Endothelial cell of umbilical vein (primary cell): ENCODE results near the gene MORC1. TPM values are rescaled to one million over a fixed set of nuclear protein-coding genes. Genes with fewer than 3 reads are reported as not detected.

Experiments used
- BruUV-seq: library from RNA; stranded (reverse); fragments of 400-500 nt; replicated peaks from 2 replicates; lab custom pipeline; 2021; lab: Mats Ljungman, UMichigan
- CTCF ChIA-PET: fragments of 300-600, 350-600 bp; sonication (Branson Sonifier 250); formaldehyde crosslinking; loops from one replicate; lab custom pipeline; 2021; ENCODE audit warnings: antibody characterized with exemption, inconsistent platforms; lab: Charles Lee
- POLR2A ChIA-PET: fragments of 300-600, 350-600 bp; sonication (Branson Sonifier 250); formaldehyde crosslinking; loops from one replicate; lab custom pipeline; 2021; ENCODE audit warnings: antibody characterized with exemption, inconsistent platforms; lab: Charles Lee
- DNase-seq: peaks from one replicate; pipeline ENCODE4 v3.0.0-alpha.2; 2011; ENCODE audit warnings: low read depth, low spot score
- FAIRE-seq: peaks from 2 replicates; lab custom pipeline; 2011; peaks lifted over from hg19 to GRCh38; lab: Jason Lieb, UNC
- H2AFZ ChIP-seq: 2 replicates; pipeline ENCODE4 v1.6.0; 2012; ENCODE audit warnings: low read depth, low read length, control low read depth, inconsistent platforms
- H3K27ac ChIP-seq: 2 replicates; pipeline ENCODE4 v1.5.1; 2011; ENCODE audit warnings: low read depth, mild to moderate bottlenecking, control low read depth, low read length, moderate library complexity; ENCODE audit not compliant: insufficient read depth
- H3K27me3 ChIP-seq, 2 experiments: 2 replicates each; pipeline versions ENCODE4 v1.6.0 to v1.6.1; 2011; ENCODE audit warnings: low read length in 2 of 2, mixed read lengths in 1 of 2; ENCODE audit not compliant: control insufficient read depth in 2 of 2, insufficient read depth in 2 of 2
- H3K36me3 ChIP-seq, 2 experiments: 2 replicates in 1 of 2; 3 replicates in 1 of 2; pipeline ENCODE4 v1.5.1; 2011; ENCODE audit warnings: low read length in 2 of 2, mild to moderate bottlenecking in 1 of 2, moderate library complexity in 1 of 2; ENCODE audit not compliant: control insufficient read depth in 2 of 2, insufficient read depth in 2 of 2; ENCODE audit errors: extremely low read depth in 1 of 2
- H3K4me1 ChIP-seq: 3 replicates; pipeline ENCODE4 v1.5.1; 2011; ENCODE audit warnings: mild to moderate bottlenecking, low read length; ENCODE audit not compliant: control insufficient read depth, insufficient read depth; ENCODE audit errors: extremely low read depth
- H3K4me2 ChIP-seq: 2 replicates; pipeline ENCODE4 v1.6.1; 2011; ENCODE audit warnings: low read length, control low read depth, mixed read lengths; ENCODE audit not compliant: insufficient read depth
- H3K4me3 ChIP-seq, 3 experiments: fragments of 200-600 bp in 1 of 3; sonication (generic), shearing (Covaris generic) in 1 of 3; replicated peaks in 1 of 3; 2 replicates each; pipeline ENCODE4 v1.5.1; 2011 to 2016; ENCODE audit warnings: control low read depth in 3 of 3, low read length in 3 of 3, mild to moderate bottlenecking in 2 of 3, inconsistent platforms in 1 of 3, low read depth in 1 of 3, moderate library complexity in 1 of 3; ENCODE audit not compliant: insufficient read depth in 1 of 3
- H3K79me2 ChIP-seq: 2 replicates; pipeline ENCODE4 v1.6.0; 2012; ENCODE audit warnings: low read length, inconsistent platforms; ENCODE audit not compliant: control insufficient read depth, insufficient read depth
- H3K9ac ChIP-seq: replicated peaks from 2 replicates; pipeline ENCODE3; 2011; ENCODE audit warnings: low read length, control low read depth; ENCODE audit not compliant: insufficient read depth; ENCODE audit errors: extremely low read depth
- H3K9me1 ChIP-seq: replicated peaks from 3 replicates; pipeline ENCODE4 v1.6.0; 2011; ENCODE audit warnings: mild to moderate bottlenecking, low read length; ENCODE audit not compliant: control insufficient read depth, insufficient read depth; ENCODE audit errors: extremely low read depth
- H3K9me3 ChIP-seq: replicated peaks from 2 replicates; pipeline ENCODE4 v1.5.1; 2012; ENCODE audit warnings: low read length, inconsistent platforms; ENCODE audit not compliant: control insufficient read depth, insufficient read depth
- H4K20me1 ChIP-seq: replicated peaks from 2 replicates; pipeline ENCODE3; 2011; ENCODE audit warnings: mild to moderate bottlenecking, low read length; ENCODE audit not compliant: control insufficient read depth, insufficient read depth; ENCODE audit errors: extremely low read depth
- CTCF ChIP-seq, 2 donors: IDR thresholded peaks; 1 replicate in 1 of 2; 2 replicates in 1 of 2; pipeline ENCODE4 v1.5.1; 2011; ENCODE audit warnings: low read length in 2 of 2, mild to moderate bottlenecking in 2 of 2, moderate library complexity in 2 of 2, control low read depth in 1 of 2, inconsistent platforms in 1 of 2, low read depth in 1 of 2; ENCODE audit not compliant: insufficient read depth in 1 of 2; ENCODE audit errors: extremely low read depth in 1 of 2
- EZH2 ChIP-seq: IDR thresholded peaks from 2 replicates; pipeline ENCODE4 v1.6.1; 2012; ENCODE audit warnings: borderline replicate concordance, low read depth, mild to moderate bottlenecking, moderate library complexity, low read length, inconsistent platforms; ENCODE audit not compliant: severe bottlenecking
- FOS ChIP-seq: IDR thresholded peaks from 2 replicates; pipeline ENCODE4 v1.6.1; 2011; ENCODE audit warnings: mild to moderate bottlenecking, low read length, moderate library complexity, borderline replicate concordance; ENCODE audit not compliant: insufficient read depth
- GATA2 ChIP-seq: IDR thresholded peaks from 2 replicates; pipeline ENCODE4 v1.7.0; 2011; ENCODE audit warnings: low read depth, mild to moderate bottlenecking, moderate library complexity, mixed read lengths, low read length; ENCODE audit not compliant: insufficient read length, insufficient read depth
- JUN ChIP-seq: IDR thresholded peaks from 2 replicates; pipeline ENCODE4 v1.6.1; 2011; ENCODE audit warnings: borderline replicate concordance, low read depth; ENCODE audit not compliant: insufficient read length, insufficient read depth
- MYC ChIP-seq: IDR thresholded peaks from one replicate; pipeline ENCODE4 v1.6.1; 2011; ENCODE audit warnings: mild to moderate bottlenecking, low read depth, low read length
- POLR2A ChIP-seq: IDR thresholded peaks from 2 replicates; pipeline ENCODE4 v1.6.1; 2012; ENCODE audit warnings: low read depth, mild to moderate bottlenecking, control low read depth, low read length
- POLR2AphosphoS5 ChIP-seq: IDR thresholded peaks from 2 replicates; pipeline ENCODE4 v1.6.1; 2012; ENCODE audit warnings: low read depth, mild to moderate bottlenecking, control low read depth, low read length, moderate library complexity; ENCODE audit not compliant: insufficient read depth
- dilution Hi-C: fragments of 300-500 bp; cut with MboI; formaldehyde crosslinking; loops from one replicate; pipeline ENCODE4 v1.15.0; 2019; ENCODE audit warnings: low sequenced_read_pairs; ENCODE audit not compliant: extremely low pct_ligation_motif_present
- intact Hi-C: fragments of 100-400 bp; cut with micrococcal nuclease; formaldehyde crosslinking; loops from one replicate; pipeline ENCODE4 v1.10.0; 2022
- polyA plus RNA-seq, 4 experiments: library from polyadenylated mRNA; depleted of rRNA in 3 of 4; stranded (reverse) in 3 of 4; unstranded in 1 of 4; fragments of >200 nt; gene quantifications; 2 replicates each; pipeline versions ENCODE4 v1.2.1 to v1.2.3, GENCODE V29; 2011 to 2012; ENCODE audit warnings: missing spikeins in 1 of 4
- total RNA-seq: library from RNA; stranded (reverse); gene quantifications from 2 replicates; pipeline ENCODE4 v1.2.3, GENCODE V29; 2021
- TF ChIP-seq, protein P1 (sequence below): IDR thresholded peaks from 2 replicates; pipeline ENCODE4 v1.6.1; 2011; ENCODE audit not compliant: insufficient read depth, insufficient read length

The MORC1 gene
- total and polyA plus RNA-seq, 2 donors (not counting 3 experiments of a cell fraction or from before 2014, with no cell fraction given): not detected

DNA sequence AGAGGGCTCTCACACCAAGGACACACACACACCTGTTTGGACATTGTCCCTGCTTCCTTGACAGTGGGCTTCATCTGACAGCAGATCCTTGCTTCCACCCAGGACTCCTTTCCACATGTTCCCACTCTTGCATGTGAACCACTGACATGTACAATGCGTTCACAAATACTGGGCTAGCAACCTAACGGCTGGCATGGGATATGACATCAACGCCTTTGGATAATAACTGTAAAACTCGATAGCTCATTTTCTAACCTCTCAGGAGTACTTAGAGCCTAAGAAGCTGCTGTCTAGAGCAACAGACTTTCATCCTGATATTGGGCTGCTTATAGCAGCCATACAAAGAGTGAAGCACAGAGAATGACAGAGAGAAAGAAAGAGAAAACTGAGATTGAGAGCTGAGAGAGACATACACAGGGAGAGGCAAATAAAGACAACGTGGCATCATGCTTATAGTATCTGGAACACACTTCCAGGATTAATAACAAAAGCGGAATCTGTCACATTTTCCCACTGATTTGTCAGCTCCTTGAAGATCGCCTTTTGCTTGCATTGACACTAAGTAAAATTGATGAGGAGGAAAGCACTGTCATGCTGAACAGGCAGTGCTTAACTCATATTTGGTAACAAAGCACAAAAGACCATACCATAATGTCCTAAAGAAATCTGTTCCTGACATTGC is 166.0 kb downstream of the MORC1 start:
- no peak for TF ChIP-seq CTCF (IDR thresholded peaks at IDR 0.05; ENCODE audit: extremely low read depth in 1 of 2, insufficient read depth in 1 of 2, low read depth in 1 of 2, low read length in 2 of 2)
- TF ChIP-seq FOS: no peak
- TF ChIP-seq POLR2A: no peak
- no peak for TF ChIP-seq JUN
- TF ChIP-seq POLR2AphosphoS5: no peak
- TF ChIP-seq EZH2: no peak
- TF ChIP-seq, protein P1, sequence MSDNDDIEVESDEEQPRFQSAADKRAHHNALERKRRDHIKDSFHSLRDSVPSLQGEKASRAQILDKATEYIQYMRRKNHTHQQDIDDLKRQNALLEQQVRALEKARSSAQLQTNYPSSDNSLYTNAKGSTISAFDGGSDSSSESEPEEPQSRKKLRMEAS: no peak
- TF ChIP-seq MYC: no peak
- TF ChIP-seq GATA2: no peak
- H3K9ac ChIP-seq: no peak overlapping the region
- H3K4me3 ChIP-seq: no peak overlapping the region
- H3K9me1 ChIP-seq: no peaks in the 10 kb centered on the region
- no peaks in the 10 kb centered on the region for H3K9me3 ChIP-seq
- intact Hi-C loops (no loop called here), dilution Hi-C loops (no loop called here)
- no peak overlapping the region for H3K4me2 ChIP-seq
- POLR2A ChIA-PET: no interaction called here
- no peaks in the 10 kb centered on the region for H4K20me1 ChIP-seq
- H2AFZ ChIP-seq: no peak overlapping the region
- no peaks in the 10 kb centered on the region for H3K79me2 ChIP-seq
- CTCF ChIA-PET: interaction anchor here (1.1 kb wide), 1 partner anchor 12 kb away, joined by 3 read pairs; no protein-coding TSS in a partner anchor
- H3K4me1 ChIP-seq: no peaks in the 10 kb centered on the region
- no peaks in the 10 kb centered on the region for H3K36me3 ChIP-seq
- H3K27ac ChIP-seq: no peak overlapping the region
- no peaks in the 10 kb centered on the region for H3K27me3 ChIP-seq
- FAIRE-seq: no peak
- no TSS peak for BruUV-seq
- DNase-seq: no peak
